Natural killer cell (primary cell): ENCODE results near the gene ST3GAL4. TPM values are rescaled to one million over a fixed set of nuclear protein-coding genes. Genes with fewer than 3 reads are reported as not detected.

ENCODE experiments used
- ATAC-seq, 3 donors: fragments of 150-1000 bp in 2 of 3; fragments of 200-7000 bp in 1 of 3; cut with Tn5 transposase; 1 replicate in 1 of 3; 2 replicates in 2 of 3; pipeline ENCODE4 v1.10.0; 2021; ENCODE audit warnings: mild to moderate bottlenecking in 2 of 3, moderate library complexity in 2 of 3
- DNase-seq, 2 donors: peaks; one replicate each; pipeline versions ENCODE4 v3.0.0 to v3.0.0-alpha.2; 2013 to 2021; ENCODE audit warnings: mixed read lengths in 1 of 2
- H3K27ac ChIP-seq: one replicate; pipeline ENCODE4 v1.5.1; 2013; ENCODE audit warnings: mild to moderate bottlenecking, low read length
- H3K27me3 ChIP-seq: one replicate; pipeline ENCODE4 v1.6.1; 2013; ENCODE audit warnings: low read length; ENCODE audit not compliant: control insufficient read depth, insufficient read depth
- H3K36me3 ChIP-seq: one replicate; pipeline ENCODE4 v1.6.1; 2013; ENCODE audit warnings: low read length; ENCODE audit not compliant: control insufficient read depth, insufficient read depth
- H3K4me1 ChIP-seq: one replicate; pipeline ENCODE4 v1.6.1; 2013; ENCODE audit warnings: low read length; ENCODE audit not compliant: control insufficient read depth, insufficient read depth
- H3K4me3 ChIP-seq: one replicate; pipeline ENCODE4 v1.5.1; 2013; ENCODE audit warnings: low read length
- H3K9me3 ChIP-seq: one replicate; pipeline ENCODE4 v1.6.1; 2013; ENCODE audit warnings: low read length; ENCODE audit not compliant: control insufficient read depth, insufficient read depth
- H3K27ac Mint-ChIP-seq, 2 donors: one replicate each; pipeline ENCODE4 v1.8.0; 2022; ENCODE audit warnings: mild to moderate bottlenecking in 2 of 2, mixed read lengths in 2 of 2, moderate library complexity in 1 of 2
- H3K27me3 Mint-ChIP-seq, 2 donors: one replicate each; pipeline ENCODE4 v1.8.0; 2022; ENCODE audit warnings: low read depth in 2 of 2, mixed read lengths in 2 of 2
- H3K36me3 Mint-ChIP-seq: one replicate; pipeline ENCODE4 v1.8.0; 2022; ENCODE audit warnings: mixed read lengths
- H3K4me1 Mint-ChIP-seq, 2 donors: one replicate each; pipeline ENCODE4 v1.8.0; 2022; ENCODE audit warnings: mixed read lengths in 2 of 2
- H3K4me3 Mint-ChIP-seq: one replicate; pipeline ENCODE4 v1.8.0; 2022; ENCODE audit warnings: mild to moderate bottlenecking, moderate library complexity, mixed read lengths
- H3K9me3 Mint-ChIP-seq, 2 donors: one replicate each; pipeline ENCODE4 v1.8.0; 2022; ENCODE audit warnings: mixed read lengths in 2 of 2
- CTCF ChIP-seq: fragments of 200-600 bp; IDR thresholded peaks from one replicate; pipeline ENCODE4 v1.8.0; 2022; ENCODE audit warnings: antibody characterized with exemption
- WGBS: methylation state at CpG from one replicate; pipeline ENCODE4 v1.1.7; 2013; ENCODE audit warnings: missing lambda C conversion rate; ENCODE audit not compliant: insufficient coverage; 5-methylcytosine and 5-hydroxymethylcytosine counted together
- intact Hi-C: fragments of 100-400 bp; cut with micrococcal nuclease; formaldehyde crosslinking; loops from one replicate; pipeline ENCODE4 v1.14.2; 2022
- total RNA-seq, 4 donors: library from RNA; stranded (reverse); fragments of 120-200 nt in 1 of 4; gene quantifications; one replicate each; pipeline versions ENCODE4 v1.2.3 to v1.2.4, GENCODE V29; 2013 to 2022

Gene ST3GAL4
- total RNA-seq, 3 donors from 2014 or later (not counting 1 experiment from before 2014, with no cell fraction given): 43.3 to 57.6 (median 47.3) TPM

GRCh38 chr11:126432525-126432924 is 77.0 kb downstream of the ST3GAL4 start:
- no peak for TF ChIP-seq CTCF
- no peak overlapping the region for H3K27ac Mint-ChIP-seq
- peaks cover 6 to 8% of the 10 kb centered on the region in 2 donors for H3K4me1 Mint-ChIP-seq
- H3K4me3 ChIP-seq: no peak overlapping the region
- DNase-seq (no peak), ATAC-seq (no peak)
- WGBS: 94% methylated on average over 6 of the region's 6 CpGs
- no peaks in the 10 kb centered on the region for H3K27me3 Mint-ChIP-seq
- no peaks in the 10 kb centered on the region for H3K27me3 ChIP-seq
- no peaks in the 10 kb centered on the region for H3K36me3 ChIP-seq
- H3K9me3 ChIP-seq: no peaks in the 10 kb centered on the region
- peaks cover 4% of the 10 kb centered on the region for H3K4me1 ChIP-seq
- intact Hi-C loops: no loop called here
- H3K4me3 Mint-ChIP-seq: no peak overlapping the region
- no peaks in the 10 kb centered on the region for H3K9me3 Mint-ChIP-seq
- no peaks in the 10 kb centered on the region for H3K36me3 Mint-ChIP-seq
- H3K27ac ChIP-seq: no peak overlapping the region

- H3K9me3 ChIP-seq: no peaks in the 10 kb centered on the region
- no peaks in the 10 kb centered on the region for H3K4me1 ChIP-seq
- 86% methylated on average over 11 of the region's 11 CpGs for WGBS
- H3K4me3 ChIP-seq: no peak overlapping the region
- intact Hi-C loops: no loop called here
- TF ChIP-seq CTCF: no peak
- Mint-ChIP-seq H3K36me3 (no peaks in the 10 kb centered on the region), H3K27me3 (no peaks in the 10 kb centered on the region), H3K27ac (no peak overlapping the region), H3K9me3 (no peaks in the 10 kb centered on the region), H3K4me1 (no peaks in the 10 kb centered on the region), H3K4me3 (no peak overlapping the region)
- H3K27ac ChIP-seq: no peak overlapping the region
- DNase-seq (no peak), ATAC-seq (no peak)
- no peaks in the 10 kb centered on the region for H3K27me3 ChIP-seq
- no peaks in the 10 kb centered on the region for H3K36me3 ChIP-seq
Observed at GRCh38 chr11:126433244-126433846, 77.9 kb downstream of the ST3GAL4 start.

- no peaks in the 10 kb centered on the region for H3K4me1 Mint-ChIP-seq
- no peak for TF ChIP-seq CTCF
- no peaks in the 10 kb centered on the region for H3K4me1 ChIP-seq
- no peak for ATAC-seq
- no peaks in the 10 kb centered on the region for H3K36me3 Mint-ChIP-seq
- no peak for DNase-seq
- no peak overlapping the region for H3K4me3 ChIP-seq
- H3K27me3 ChIP-seq: no peaks in the 10 kb centered on the region
- H3K27ac Mint-ChIP-seq: no peak overlapping the region
- H3K27me3 Mint-ChIP-seq: no peaks in the 10 kb centered on the region
- WGBS: 77% methylated on average over 16 of the region's 16 CpGs
- H3K4me3 Mint-ChIP-seq: no peak overlapping the region
- intact Hi-C loops: no loop called here
- no peaks in the 10 kb centered on the region for H3K36me3 ChIP-seq
- no peaks in the 10 kb centered on the region for H3K9me3 Mint-ChIP-seq
- H3K27ac ChIP-seq: no peak overlapping the region
- H3K9me3 ChIP-seq: no peaks in the 10 kb centered on the region
Observed at GRCh38 chr11:126433989-126434949, 78.8 kb downstream of the ST3GAL4 start.
